NCI-H1436 (cell line): ENCODE results near the gene ZNRD2.
A peak's percentile ranks its signal among the peaks of the same experiment; 100 is the strongest.
"Not testable (repeated sequence)": the region's sequence is repeated elsewhere in the genome, so short reads cannot be mapped to it uniquely, and the experiment has no call there.

Experiments
- DNase-seq: peaks from one replicate; lab custom pipeline; 2025; lab: John Stamatoyannopoulos, UW

ZNRD2 gene

DNA sequence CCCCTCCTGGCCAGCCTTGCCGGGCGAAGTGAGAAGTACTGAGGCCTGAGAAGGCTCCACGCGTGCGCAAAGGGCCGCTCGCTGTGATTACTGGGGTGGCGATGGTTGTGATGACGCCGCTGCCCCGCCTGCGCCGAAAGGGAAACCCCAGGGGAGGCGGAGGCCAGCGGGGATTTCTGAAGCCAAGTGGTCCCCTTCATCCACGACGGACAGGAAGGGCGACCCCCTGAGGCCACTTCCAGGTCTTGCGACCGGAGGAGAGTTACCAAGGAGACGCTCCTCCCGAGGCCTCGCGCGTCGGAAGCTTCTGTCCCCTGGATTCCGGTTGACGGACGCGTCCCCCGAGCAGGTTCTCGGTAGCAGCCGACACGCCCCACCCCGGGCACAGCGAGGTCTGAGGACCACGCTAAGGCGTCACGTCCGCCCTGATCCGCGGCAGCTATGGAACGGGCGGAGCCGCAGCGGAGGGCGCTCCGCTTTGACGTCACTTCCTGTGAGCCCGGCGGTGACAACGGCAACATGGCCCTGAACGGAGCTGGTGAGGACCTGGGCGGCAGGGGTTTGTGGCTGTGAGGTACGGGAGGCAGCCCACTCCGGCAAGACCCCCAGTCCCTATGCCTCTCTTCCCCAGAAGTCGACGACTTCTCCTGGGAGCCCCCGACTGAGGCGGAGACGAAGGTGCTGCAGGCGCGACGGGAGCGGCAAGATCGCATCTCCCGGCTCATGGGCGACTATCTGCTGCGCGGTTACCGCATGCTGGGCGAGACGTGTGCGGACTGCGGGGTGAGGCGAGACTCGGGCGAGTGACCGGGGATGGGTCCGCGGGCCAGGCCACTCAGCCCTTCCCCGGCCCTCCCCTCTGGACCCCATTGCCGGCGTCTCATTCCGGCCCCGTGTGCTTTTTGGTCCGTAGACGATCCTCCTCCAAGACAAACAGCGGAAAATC, at the start of gene ZNRD2:
Gene ZNRD2 (plus strand): TSS at position 505 of the 946 bp plus-strand sequence. CDS start 15 bp downstream, at position 520.
- peak; percentile 96 for DNase-seq

DNA sequence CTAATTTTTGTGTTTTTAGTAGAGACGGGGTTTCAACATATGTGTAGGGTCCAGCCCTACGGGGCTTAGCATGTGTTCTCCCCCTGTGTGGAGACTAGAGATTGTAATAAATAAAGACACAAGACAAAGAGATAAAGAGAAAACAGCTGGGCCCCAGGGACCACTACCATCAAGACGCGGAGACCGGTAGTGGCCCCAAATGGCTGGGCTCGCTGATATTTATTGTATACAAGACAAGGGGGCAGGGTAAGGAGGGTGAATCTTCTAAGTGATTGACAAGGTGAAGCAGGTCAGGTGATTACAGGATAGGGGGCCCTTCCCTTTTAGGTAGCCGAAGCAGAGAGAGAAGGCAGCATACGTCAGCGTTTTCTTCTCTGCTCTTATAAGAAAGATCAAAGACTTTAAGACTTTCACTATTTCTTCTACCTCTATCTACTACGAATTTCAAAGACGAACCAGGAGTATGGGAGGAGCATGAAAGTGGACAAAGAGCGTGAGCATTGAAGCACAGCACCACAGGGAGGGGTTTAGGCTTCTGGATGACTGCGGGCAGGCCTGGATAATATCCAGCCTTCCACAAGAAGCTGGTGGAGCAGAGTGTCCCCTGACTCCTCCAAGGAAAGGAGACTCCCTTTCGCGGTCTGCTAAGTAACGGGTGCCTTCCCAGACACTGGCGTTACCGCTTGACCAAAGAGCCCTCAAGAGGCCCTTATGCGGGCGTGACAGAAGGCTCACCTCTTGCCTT, 48.3 kb upstream of the ZNRD2 start:
- not testable (repeated sequence) for DNase-seq

GRCh38 chr11:65522718-65523630, 47.3 kb upstream of the ZNRD2 start:
- DNase-seq, result not testable (repeated sequence)

DNA sequence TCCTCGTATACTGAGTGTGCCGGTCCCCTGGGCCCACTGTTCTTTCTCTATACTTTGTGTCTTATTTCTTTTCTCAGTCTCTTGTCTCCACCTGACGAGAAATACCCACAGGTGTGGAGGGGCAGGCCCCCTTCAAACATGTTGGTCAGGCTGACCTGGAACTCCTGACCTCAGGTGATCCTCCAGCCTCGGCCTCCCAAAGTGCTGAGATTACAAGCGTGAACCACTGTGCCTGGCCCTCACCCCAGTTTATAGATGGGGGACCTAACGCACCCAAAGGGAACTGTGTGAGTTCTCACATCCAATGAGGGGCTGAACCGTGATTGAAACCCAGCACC, 46.7 kb upstream of the ZNRD2 start:
- not testable (repeated sequence) for DNase-seq

DNA sequence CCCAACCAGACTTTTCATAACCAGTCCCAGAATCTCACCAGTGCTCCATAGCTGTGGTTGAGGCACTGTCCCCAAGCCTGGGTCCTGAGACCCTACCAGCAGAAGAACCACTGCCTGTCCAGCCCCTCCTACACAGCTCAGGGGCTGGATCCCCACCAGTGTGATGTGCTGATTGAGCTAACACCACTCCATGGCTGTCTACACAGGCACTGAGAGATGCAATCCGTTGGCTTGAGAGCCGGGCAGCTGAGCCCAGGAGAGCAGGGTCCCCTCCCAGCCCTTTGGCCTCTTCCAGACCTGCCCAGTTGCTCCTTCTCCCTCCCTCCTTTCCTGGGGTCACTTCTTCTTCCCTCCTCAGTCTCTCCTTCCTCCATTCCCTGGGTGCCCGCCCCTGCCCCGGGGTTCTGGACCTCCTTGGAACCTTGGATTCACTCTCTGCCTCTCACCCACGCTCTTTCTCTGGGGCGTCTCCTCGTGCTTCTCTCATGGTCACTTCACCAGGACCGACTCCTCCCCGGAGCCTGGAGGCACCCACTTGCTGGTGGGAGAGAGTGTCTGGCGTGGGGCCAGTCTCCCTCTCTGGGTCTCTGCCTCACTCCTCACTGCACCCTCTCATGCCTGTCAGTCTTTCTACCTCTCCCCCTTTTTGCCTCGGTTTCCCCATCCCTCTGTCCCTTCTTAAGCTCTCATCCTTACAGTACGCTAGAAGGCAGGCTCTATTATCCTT, 46.1 kb upstream of the ZNRD2 start:
- DNase-seq, result peak; percentile 26

DNA sequence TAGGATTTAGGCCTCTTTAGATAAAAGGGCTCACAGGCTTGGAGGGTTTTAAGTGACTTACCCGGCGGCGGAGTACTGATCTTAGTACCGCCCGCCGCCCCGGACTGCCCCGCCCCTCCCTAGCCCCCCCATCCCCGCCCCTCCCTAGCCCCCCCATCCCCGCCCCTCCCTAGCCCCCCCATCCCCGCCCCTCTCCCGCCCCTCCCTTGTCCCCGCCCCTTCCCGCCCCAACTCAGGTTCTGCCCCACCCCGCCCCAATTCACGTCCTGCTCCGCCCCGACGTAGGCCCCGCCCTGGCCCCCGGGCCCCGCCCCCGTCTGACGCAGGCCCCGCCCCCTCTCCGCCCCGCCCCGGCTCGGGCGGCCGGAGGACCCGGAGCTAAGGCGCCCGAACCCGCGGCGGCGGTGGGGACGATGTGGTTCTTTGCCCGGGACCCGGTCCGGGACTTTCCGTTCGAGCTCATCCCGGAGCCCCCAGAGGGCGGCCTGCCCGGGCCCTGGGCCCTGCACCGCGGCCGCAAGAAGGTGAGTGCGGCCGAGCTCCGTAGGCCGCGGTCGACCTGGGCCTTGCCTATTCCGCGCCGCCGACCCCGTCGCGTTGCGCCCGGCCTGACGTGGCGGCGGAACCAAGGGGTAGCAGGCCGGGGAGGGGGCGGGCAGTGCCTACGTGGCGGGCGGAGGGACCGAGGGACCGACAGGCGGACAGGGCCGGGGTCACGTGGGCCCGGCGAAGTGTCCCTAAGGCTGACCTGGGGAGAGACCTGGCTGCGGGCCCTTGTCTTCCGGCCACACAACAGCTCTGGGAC, 45.3 kb upstream of the ZNRD2 start, which contains the start of gene SCYL1:
Gene SCYL1 (plus strand): TSS at position 343 of the 805 bp plus-strand sequence. CDS start 71 bp downstream, at position 414.
- DNase-seq, result peak; percentile 65

GRCh38 chr11:65525546-65526480, 44.5 kb upstream of the ZNRD2 start:
- no peak for DNase-seq

- no peak for DNase-seq
These were observed 43.5 kb upstream of the ZNRD2 start for GRCh38 chr11:65526744-65527143.

DNA sequence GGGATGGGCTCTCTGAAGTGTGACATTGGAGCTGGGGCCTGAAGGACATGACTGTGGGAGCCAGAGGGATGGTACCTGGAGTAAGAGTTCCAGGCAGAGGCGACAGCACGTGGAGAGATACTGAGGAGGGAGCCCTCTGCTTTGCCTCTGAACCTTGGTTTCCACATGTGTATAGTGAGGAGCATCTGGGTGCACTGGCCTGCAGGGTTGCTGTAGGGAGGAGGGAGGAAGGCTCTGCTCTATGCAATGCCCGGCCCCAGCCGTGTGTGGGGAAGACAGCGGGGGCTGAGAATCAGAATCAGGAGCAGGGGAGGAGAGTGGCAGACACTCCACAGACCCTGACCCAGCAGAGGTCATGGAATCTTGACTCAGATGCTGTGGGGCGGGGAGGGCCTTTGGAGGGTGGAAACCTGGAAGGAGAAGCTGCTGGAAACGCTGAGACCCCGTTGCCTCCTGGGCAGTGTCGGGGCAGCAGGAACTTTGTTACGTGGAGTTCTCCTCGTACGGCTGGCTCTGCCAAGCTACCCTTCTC, 41.4 kb upstream of the ZNRD2 start:
- no peak for DNase-seq

GRCh38 chr11:65529475-65530156, 40.7 kb upstream of the ZNRD2 start:
- DNase-seq, result no peak

GRCh38 chr11:65530157-65530496, 40.1 kb upstream of the ZNRD2 start:
- no peak for DNase-seq

DNA sequence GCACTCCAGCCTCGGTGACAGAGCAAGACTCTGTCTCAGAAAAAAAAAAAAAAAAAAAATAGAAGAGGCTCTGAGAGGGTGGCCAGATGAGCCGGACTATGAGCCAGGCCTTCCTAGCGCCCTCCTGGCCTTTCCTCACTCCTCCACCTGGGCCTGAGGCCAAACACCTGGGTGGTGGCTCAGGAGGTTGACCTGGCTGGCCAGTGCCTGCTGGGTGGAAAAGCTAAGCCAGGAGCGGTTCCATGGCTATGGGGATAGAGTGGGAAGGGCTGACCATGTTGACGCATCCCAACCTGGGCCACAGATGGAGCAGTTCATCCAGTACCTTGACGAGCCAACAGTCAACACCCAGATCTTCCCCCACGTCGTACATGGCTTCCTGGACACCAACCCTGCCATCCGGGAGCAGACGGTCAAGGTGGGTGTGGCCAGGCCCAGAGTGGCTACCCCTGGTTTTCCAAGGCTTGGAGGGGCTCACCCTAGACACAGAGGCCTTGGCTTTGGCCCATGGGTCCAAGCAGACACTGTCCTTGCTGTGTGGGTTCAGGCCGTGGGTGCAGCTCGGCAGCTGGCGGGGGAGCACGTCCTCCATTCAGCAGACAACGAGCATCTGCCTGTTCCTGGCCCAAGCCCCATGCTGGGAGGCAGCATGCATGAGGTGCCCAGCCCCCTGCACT, 37.8 kb upstream of the ZNRD2 start:
- DNase-seq, result no peak

DNA sequence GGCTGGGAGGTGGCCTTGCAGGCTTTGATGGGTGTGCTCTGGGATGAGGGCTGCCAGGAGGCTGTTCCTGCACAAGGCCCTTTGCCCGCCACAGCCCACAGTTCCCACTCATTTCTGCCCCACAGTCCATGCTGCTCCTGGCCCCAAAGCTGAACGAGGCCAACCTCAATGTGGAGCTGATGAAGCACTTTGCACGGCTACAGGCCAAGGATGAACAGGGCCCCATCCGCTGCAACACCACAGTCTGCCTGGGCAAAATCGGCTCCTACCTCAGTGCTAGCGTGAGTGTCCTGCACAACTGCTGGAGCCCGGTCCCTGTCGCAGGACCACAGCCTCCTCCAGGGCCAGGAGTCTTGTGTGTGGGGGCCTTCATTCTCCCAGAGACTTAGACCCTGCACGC, 35.2 kb upstream of the ZNRD2 start:
- no peak for DNase-seq

GRCh38 chr11:65536412-65537295, 33.6 kb upstream of the ZNRD2 start:
- DNase-seq, result no peak

DNA sequence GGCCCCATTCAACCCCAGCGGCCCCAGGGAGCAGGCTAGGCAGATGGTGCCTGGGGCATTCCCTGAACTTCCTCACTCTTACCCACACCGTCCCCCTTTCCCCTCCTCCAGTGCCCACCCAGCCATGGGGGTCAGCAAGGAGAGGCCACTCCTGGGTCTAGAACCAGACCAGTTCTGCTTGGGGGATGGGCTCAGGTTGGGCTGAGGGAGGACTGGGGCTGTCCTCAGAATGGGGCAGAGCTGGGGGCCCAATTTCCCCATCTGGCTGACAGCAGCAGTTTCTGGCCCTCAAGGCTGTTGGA, 33.0 kb upstream of the ZNRD2 start:
- DNase-seq, result no peak

DNA sequence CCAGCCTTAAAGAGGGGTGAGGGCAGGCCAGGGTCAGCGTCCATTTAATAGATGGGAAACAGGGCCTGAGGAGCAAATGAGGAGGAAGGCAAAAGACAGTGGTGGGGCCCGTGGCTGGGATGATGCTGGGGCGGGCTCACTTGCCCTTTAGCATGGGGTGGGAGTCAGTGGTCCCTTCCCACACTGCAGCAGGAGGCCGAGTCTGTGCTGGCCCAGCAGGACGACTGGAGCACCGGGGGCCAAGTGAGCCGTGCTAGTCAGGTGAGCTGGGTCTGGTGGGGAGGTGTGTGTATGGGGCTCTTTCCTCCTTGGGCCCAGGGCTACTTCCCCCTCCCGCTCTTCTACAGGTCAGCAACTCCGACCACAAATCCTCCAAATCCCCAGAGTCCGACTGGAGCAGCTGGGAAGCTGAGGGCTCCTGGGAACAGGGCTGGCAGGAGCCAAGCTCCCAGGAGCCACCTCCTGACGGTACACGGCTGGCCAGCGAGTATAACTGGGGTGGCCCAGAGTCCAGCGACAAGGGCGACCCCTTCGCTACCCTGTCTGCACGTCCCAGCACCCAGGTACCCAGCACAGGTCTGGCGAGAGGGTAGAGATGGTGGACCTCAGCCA, 32.6 kb upstream of the ZNRD2 start:
- DNase-seq, result no peak
